Measurements from ENCODE around the gene HMOX2.

The HMOX2 gene

DNA sequence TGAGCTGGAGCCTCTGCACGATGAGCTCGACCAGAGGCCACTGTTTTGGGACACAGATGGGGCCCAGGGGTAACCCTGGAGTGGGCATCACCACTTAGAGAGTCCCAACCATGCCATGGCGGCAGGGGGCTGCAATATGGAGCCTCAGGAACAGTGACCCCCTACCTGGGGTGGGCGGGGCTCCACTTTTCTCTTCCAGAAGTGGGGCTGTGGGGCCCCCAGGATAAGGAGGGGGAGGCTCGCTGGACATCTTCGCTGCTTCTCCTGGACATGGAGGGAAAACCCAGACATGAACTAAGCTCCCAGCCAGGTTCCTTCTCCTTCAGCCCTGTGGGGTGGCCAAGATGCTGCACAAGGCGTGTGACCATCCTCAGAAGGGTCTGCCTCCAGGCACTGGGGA lies 37.7 kb downstream of the HMOX2 start:
- peaks cover 33% of the 10 kb centered on the region for H3K4me1 ChIP-seq (ENCODE audit: control insufficient read depth, insufficient read depth, low read length)
- H3K36me3 ChIP-seq (ENCODE audit: control insufficient read depth in 2 of 2, insufficient read depth in 2 of 2, low read length in 2 of 2): peaks cover 18 to 25% of the 10 kb centered on the region in 2 donors
- H3K4me3 ChIP-seq (ENCODE audit: low read length in 2 of 2): no peak overlapping the region
- H3K27ac ChIP-seq (ENCODE audit: low read length): peak overlapping the region; percentile 41
- no peaks in the 10 kb centered on the region for H3K9me3 ChIP-seq (ENCODE audit: control insufficient read depth in 2 of 2, low read length in 2 of 2)
- no peaks in the 10 kb centered on the region for H3K27me3 ChIP-seq (ENCODE audit: control insufficient read depth in 1 of 2, insufficient read depth in 2 of 2, low read length in 2 of 2)
- no peak overlapping the region for H3K9ac ChIP-seq (ENCODE audit: low read length in 2 of 2)

DNA sequence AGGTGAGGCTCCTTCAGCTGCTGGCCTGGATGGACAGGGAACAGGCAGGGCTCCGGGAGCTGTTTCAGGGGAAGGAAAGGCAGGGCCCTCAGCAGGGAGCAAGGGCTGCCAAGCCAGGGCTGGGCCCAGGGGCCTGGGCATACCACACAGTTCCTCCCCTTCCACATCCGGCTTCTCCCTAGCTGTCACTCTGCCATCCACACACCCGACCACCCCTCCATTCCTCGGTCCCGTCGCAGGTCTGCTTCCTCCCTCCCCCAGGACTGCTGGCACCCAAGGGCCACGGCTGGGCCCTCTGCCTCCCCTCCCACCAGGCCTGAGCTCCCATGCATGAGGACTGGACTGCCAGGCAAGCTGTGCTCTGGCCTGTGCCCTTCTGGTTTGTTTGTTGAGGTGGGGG lies 38.4 kb downstream of the HMOX2 start:
- peak overlapping the region in 1 of 2 donors; percentile 44 for H3K9ac ChIP-seq (ENCODE audit: low read length in 2 of 2)
- H3K9me3 ChIP-seq (ENCODE audit: control insufficient read depth in 2 of 2, low read length in 2 of 2): no peaks in the 10 kb centered on the region
- peak overlapping the region; percentile 41 for H3K27ac ChIP-seq (ENCODE audit: low read length)
- H3K27me3 ChIP-seq (ENCODE audit: control insufficient read depth in 1 of 2, insufficient read depth in 2 of 2, low read length in 2 of 2): no peaks in the 10 kb centered on the region
- H3K4me3 ChIP-seq (ENCODE audit: low read length in 2 of 2): peak overlapping the region in 1 of 2 donors; percentile 29
- peaks cover 33% of the 10 kb centered on the region for H3K4me1 ChIP-seq (ENCODE audit: control insufficient read depth, insufficient read depth, low read length)
- peaks cover 18 to 19% of the 10 kb centered on the region in 2 donors for H3K36me3 ChIP-seq (ENCODE audit: control insufficient read depth in 2 of 2, insufficient read depth in 2 of 2, low read length in 2 of 2)

- no peak overlapping the region for H3K27ac ChIP-seq (ENCODE audit: low read length)
- no peaks in the 10 kb centered on the region for H3K9me3 ChIP-seq (ENCODE audit: control insufficient read depth in 2 of 2, low read length in 2 of 2)
- no peak overlapping the region for H3K4me3 ChIP-seq (ENCODE audit: low read length in 2 of 2)
Measured at GRCh38 chr16:4515611-4516233, 39.5 kb downstream of the HMOX2 start.

GRCh38 chr16:4517812-4518680 lies 41.8 kb downstream of the HMOX2 start:
- peaks cover 0 to 4% of the 10 kb centered on the region in 2 donors for H3K36me3 ChIP-seq (ENCODE audit: control insufficient read depth in 2 of 2, insufficient read depth in 2 of 2, low read length in 2 of 2)
- H3K9ac ChIP-seq (ENCODE audit: low read length in 2 of 2): no peak overlapping the region
- H3K4me3 ChIP-seq (ENCODE audit: low read length in 2 of 2): no peak overlapping the region
- no peaks in the 10 kb centered on the region for H3K27me3 ChIP-seq (ENCODE audit: control insufficient read depth in 1 of 2, insufficient read depth in 2 of 2, low read length in 2 of 2)
- H3K9me3 ChIP-seq (ENCODE audit: control insufficient read depth in 2 of 2, low read length in 2 of 2): no peaks in the 10 kb centered on the region
- H3K27ac ChIP-seq (ENCODE audit: low read length): no peak overlapping the region
- peaks cover 35% of the 10 kb centered on the region for H3K4me1 ChIP-seq (ENCODE audit: control insufficient read depth, insufficient read depth, low read length)

More at GRCh38 chr16:4515611-4516233, 39.5 kb downstream of the HMOX2 start:
- Histone ChIP-seq H3K36me3 (ENCODE audit: control insufficient read depth in 2 of 2, insufficient read depth in 2 of 2, low read length in 2 of 2) (peaks cover 12 to 17% of the 10 kb centered on the region in 2 donors), H3K4me1 (ENCODE audit: control insufficient read depth, insufficient read depth, low read length) (peaks cover 32% of the 10 kb centered on the region), H3K9ac (ENCODE audit: low read length in 2 of 2) (no peak overlapping the region), H3K27me3 (ENCODE audit: control insufficient read depth in 1 of 2, insufficient read depth in 2 of 2, low read length in 2 of 2) (no peaks in the 10 kb centered on the region)

- Histone ChIP-seq H3K27ac (ENCODE audit: low read length) (no peak overlapping the region), H3K9ac (ENCODE audit: low read length in 2 of 2) (no peak overlapping the region), H3K9me3 (ENCODE audit: control insufficient read depth in 2 of 2, low read length in 2 of 2) (no peaks in the 10 kb centered on the region), H3K36me3 (ENCODE audit: control insufficient read depth in 2 of 2, insufficient read depth in 2 of 2, low read length in 2 of 2) (peaks cover 0 to 3% of the 10 kb centered on the region in 2 donors), H3K4me3 (ENCODE audit: low read length in 2 of 2) (no peak overlapping the region), H3K27me3 (ENCODE audit: control insufficient read depth in 1 of 2, insufficient read depth in 2 of 2, low read length in 2 of 2) (no peaks in the 10 kb centered on the region), H3K4me1 (ENCODE audit: control insufficient read depth, insufficient read depth, low read length) (peaks cover 29% of the 10 kb centered on the region)
Measured at GRCh38 chr16:4519274-4520058, 43.3 kb downstream of the HMOX2 start.

DNA sequence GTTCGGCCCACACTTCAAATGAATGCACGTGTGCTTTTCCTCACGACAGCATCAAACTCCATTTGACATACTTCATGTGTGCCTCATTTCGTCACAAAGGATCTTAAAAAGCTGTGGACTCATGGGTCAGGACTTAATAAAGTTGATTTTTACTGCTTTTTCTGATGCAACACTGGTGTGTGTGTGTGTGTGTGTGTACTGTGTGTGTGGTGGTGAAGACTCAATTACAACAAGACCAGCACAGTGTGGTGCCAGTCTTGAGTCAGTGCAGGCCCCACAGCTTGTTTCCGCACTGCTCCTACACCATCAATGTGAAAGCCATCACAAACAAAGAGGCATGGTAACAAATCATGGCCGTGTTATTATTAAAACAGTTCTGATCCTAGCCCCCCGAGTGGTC lies 44.7 kb downstream of the HMOX2 start:
- Histone ChIP-seq H3K27me3 (ENCODE audit: control insufficient read depth in 1 of 2, insufficient read depth in 2 of 2, low read length in 2 of 2) (no peaks in the 10 kb centered on the region), H3K9ac (ENCODE audit: low read length in 2 of 2) (no peak overlapping the region), H3K4me3 (ENCODE audit: low read length in 2 of 2) (no peak overlapping the region), H3K36me3 (ENCODE audit: control insufficient read depth in 2 of 2, insufficient read depth in 2 of 2, low read length in 2 of 2) (peaks cover 0 to 3% of the 10 kb centered on the region in 2 donors), H3K9me3 (ENCODE audit: control insufficient read depth in 2 of 2, low read length in 2 of 2) (no peaks in the 10 kb centered on the region), H3K27ac (ENCODE audit: low read length) (no peak overlapping the region), H3K4me1 (ENCODE audit: control insufficient read depth, insufficient read depth, low read length) (peaks cover 26% of the 10 kb centered on the region)

- Histone ChIP-seq H3K4me3 (ENCODE audit: low read length in 2 of 2) (no peak overlapping the region), H3K9me3 (ENCODE audit: control insufficient read depth in 2 of 2, low read length in 2 of 2) (no peaks in the 10 kb centered on the region), H3K4me1 (ENCODE audit: control insufficient read depth, insufficient read depth, low read length) (peaks cover 24% of the 10 kb centered on the region), H3K9ac (ENCODE audit: low read length in 2 of 2) (no peak overlapping the region), H3K27ac (ENCODE audit: low read length) (no peak overlapping the region), H3K36me3 (ENCODE audit: control insufficient read depth in 2 of 2, insufficient read depth in 2 of 2, low read length in 2 of 2) (peaks cover 0 to 3% of the 10 kb centered on the region in 2 donors), H3K27me3 (ENCODE audit: control insufficient read depth in 1 of 2, insufficient read depth in 2 of 2, low read length in 2 of 2) (no peaks in the 10 kb centered on the region)
Measured at GRCh38 chr16:4522051-4522581, 45.9 kb downstream of the HMOX2 start.

GRCh38 chr16:4523686-4524085 lies 47.5 kb downstream of the HMOX2 start:
- Histone ChIP-seq H3K9me3 (ENCODE audit: control insufficient read depth in 2 of 2, low read length in 2 of 2) (no peaks in the 10 kb centered on the region), H3K4me1 (ENCODE audit: control insufficient read depth, insufficient read depth, low read length) (peaks cover 24% of the 10 kb centered on the region), H3K4me3 (ENCODE audit: low read length in 2 of 2) (no peak overlapping the region), H3K27me3 (ENCODE audit: control insufficient read depth in 1 of 2, insufficient read depth in 2 of 2, low read length in 2 of 2) (no peaks in the 10 kb centered on the region), H3K9ac (ENCODE audit: low read length in 2 of 2) (no peak overlapping the region), H3K36me3 (ENCODE audit: control insufficient read depth in 2 of 2, insufficient read depth in 2 of 2, low read length in 2 of 2) (peaks cover 0 to 3% of the 10 kb centered on the region in 2 donors), H3K27ac (ENCODE audit: low read length) (no peak overlapping the region)

GRCh38 chr16:4524571-4524970 lies 48.4 kb downstream of the HMOX2 start:
- Histone ChIP-seq H3K36me3 (ENCODE audit: control insufficient read depth in 2 of 2, insufficient read depth in 2 of 2, low read length in 2 of 2) (peaks cover 0 to 3% of the 10 kb centered on the region in 2 donors), H3K9me3 (ENCODE audit: control insufficient read depth in 2 of 2, low read length in 2 of 2) (no peaks in the 10 kb centered on the region), H3K4me1 (ENCODE audit: control insufficient read depth, insufficient read depth, low read length) (peaks cover 30% of the 10 kb centered on the region)

DNA sequence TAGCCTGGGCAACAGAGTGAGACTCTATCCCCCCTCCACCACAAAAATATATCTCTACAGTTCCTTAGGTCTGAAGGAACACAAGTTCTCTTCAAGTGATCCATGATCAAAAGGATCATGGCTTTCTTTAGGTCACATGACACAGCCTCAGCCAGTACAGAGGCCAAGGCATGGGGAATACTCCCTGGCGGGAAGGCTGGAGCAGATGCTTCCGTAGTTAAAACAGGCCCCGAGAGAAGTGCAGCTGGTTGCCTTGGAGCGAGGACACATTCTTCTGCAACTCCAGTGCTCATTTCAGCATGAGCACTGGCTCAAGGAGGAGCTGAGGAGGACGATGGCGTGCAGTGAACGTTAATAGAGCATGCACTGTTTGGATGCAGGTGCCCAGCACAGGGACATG lies 48.9 kb downstream of the HMOX2 start:
- H3K4me1 ChIP-seq (ENCODE audit: control insufficient read depth, insufficient read depth, low read length): peaks cover 33% of the 10 kb centered on the region
- no peak overlapping the region for H3K9ac ChIP-seq (ENCODE audit: low read length in 2 of 2)
- H3K27me3 ChIP-seq (ENCODE audit: control insufficient read depth in 1 of 2, insufficient read depth in 2 of 2, low read length in 2 of 2): no peaks in the 10 kb centered on the region
- H3K4me3 ChIP-seq (ENCODE audit: low read length in 2 of 2): no peak overlapping the region
- no peak overlapping the region for H3K27ac ChIP-seq (ENCODE audit: low read length)
- peaks cover 0 to 3% of the 10 kb centered on the region in 2 donors for H3K36me3 ChIP-seq (ENCODE audit: control insufficient read depth in 2 of 2, insufficient read depth in 2 of 2, low read length in 2 of 2)
- H3K9me3 ChIP-seq (ENCODE audit: control insufficient read depth in 2 of 2, low read length in 2 of 2): no peaks in the 10 kb centered on the region

More at GRCh38 chr16:4524571-4524970, 48.4 kb downstream of the HMOX2 start:
- Histone ChIP-seq H3K27ac (ENCODE audit: low read length) (no peak overlapping the region), H3K4me3 (ENCODE audit: low read length in 2 of 2) (no peak overlapping the region), H3K9ac (ENCODE audit: low read length in 2 of 2) (no peak overlapping the region), H3K27me3 (ENCODE audit: control insufficient read depth in 1 of 2, insufficient read depth in 2 of 2, low read length in 2 of 2) (no peaks in the 10 kb centered on the region)
